Activated CD8-positive, alpha-beta memory T cell treated with anti-CD3 and anti-CD28 coated beads for 4 hours (primary cell): ENCODE data around the gene ZNF610.

ENCODE experiments used
- DNase-seq, 2 donors: peaks; one replicate each; pipeline ENCODE4 v3.0.0-alpha.2; 2020; ENCODE audit warnings: low read depth in 2 of 2

ZNF610 gene

GRCh38 chr19:52397310-52398080, 61.5 kb downstream of the ZNF610 start, which contains the start of gene ZNF528:
Gene ZNF528 (plus strand): TSS chr19:52397849. CDS start chr19:52402014, 4,165 bp downstream.
- DNase-seq = peak; percentile 88 to 93

GRCh38 chr19:52398081-52398441, 62.0 kb downstream of the ZNF610 start:
- DNase-seq = no peak

- no peak for DNase-seq
Measured at GRCh38 chr19:52410276-52410675, 74.2 kb downstream of the ZNF610 start.

GRCh38 chr19:52415711-52416110, 79.7 kb downstream of the ZNF610 start:
- DNase-seq = no peak
